ENCODE data around the gene LRRC19. TPM values are rescaled to one million over a fixed set of nuclear protein-coding genes. Genes with fewer than 3 reads are reported as not detected.

Gene LRRC19
- total RNA-seq, 1 experiment from 2014 or later: not detected

DNA sequence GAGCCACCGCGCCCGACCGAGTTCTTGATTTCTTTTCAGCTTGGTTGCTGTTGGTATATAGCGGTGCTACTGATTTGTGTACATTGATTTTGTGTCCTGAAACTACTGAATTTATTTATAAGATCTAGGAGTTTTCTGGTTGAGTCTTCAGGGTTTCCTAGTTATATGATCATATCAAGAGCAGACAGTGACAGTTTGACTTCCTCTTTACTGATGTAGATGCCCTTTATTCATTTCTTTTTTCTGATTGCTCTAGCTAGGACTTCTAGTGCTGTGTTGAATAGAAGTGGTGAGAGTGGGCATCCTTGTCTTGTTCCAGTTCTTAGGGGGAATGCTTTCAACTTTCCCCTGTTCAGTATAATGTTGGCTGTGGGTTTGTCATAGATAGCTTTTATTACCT, 17.4 kb upstream of the LRRC19 start:
- H3K23ac ChIP-seq (ENCODE audit: insufficient read length, low read depth, low read length): no peak overlapping the region
- no peaks in the 10 kb centered on the region for H3K27me3 ChIP-seq (ENCODE audit: insufficient read depth, low read length)
- H4K5ac ChIP-seq (ENCODE audit: insufficient read length, low read depth, low read length): no peak overlapping the region
- no peak overlapping the region for H3K9ac ChIP-seq (ENCODE audit: extremely low read depth, insufficient read length, low read length)
- no peak overlapping the region for H3T11ph ChIP-seq (ENCODE audit: low read length)
- WGBS (ENCODE audit: extremely low coverage, insufficient read length, low lambda C conversion rate): no CpG with 5 or more reads among the region's 5 CpGs
- no peak overlapping the region for H2AFZ ChIP-seq (ENCODE audit: low read length)
- H3K9me3 ChIP-seq (ENCODE audit: control insufficient read depth, low read depth, low read length): no peaks in the 10 kb centered on the region
- no peak overlapping the region for H3K14ac ChIP-seq (ENCODE audit: insufficient read depth, low read length)
- H2BK5ac ChIP-seq (ENCODE audit: insufficient read length, low read length): no peak overlapping the region
- no peak overlapping the region for H2BK20ac ChIP-seq (ENCODE audit: low read depth, low read length, poor library complexity, severe bottlenecking)
- H2BK15ac ChIP-seq (ENCODE audit: low read depth, low read length): no peak overlapping the region
- H3K27ac ChIP-seq (ENCODE audit: insufficient read length, low read depth, low read length): no peak overlapping the region
- Mint-ChIP-seq H3K36me3 (ENCODE audit: insufficient read depth in 1 of 3, low read depth in 3 of 3) (peaks cover 14 to 26% (median 22%) of the 10 kb centered on the region in 3 experiments), H3K27me3 (ENCODE audit: low read depth) (no peaks in the 10 kb centered on the region), H3K9me3 (no peaks in the 10 kb centered on the region), H3K4me3 (no peak overlapping the region), H3K27ac (no peak overlapping the region), H3K4me1 (no peaks in the 10 kb centered on the region)
- H3K23me2 ChIP-seq (ENCODE audit: insufficient read length, low read depth, low read length, poor library complexity, severe bottlenecking): no peaks in the 10 kb centered on the region
- no peak overlapping the region for H2BK120ac ChIP-seq (ENCODE audit: low read depth, low read length, poor library complexity, severe bottlenecking)
- no peaks in the 10 kb centered on the region for H3K79me1 ChIP-seq (ENCODE audit: insufficient read depth, low read depth, low read length, poor library complexity, severe bottlenecking)
- H3K18ac ChIP-seq (ENCODE audit: insufficient read length, low read depth, low read length): no peak overlapping the region
- DNase-seq: no peak
- H2BK12ac ChIP-seq (ENCODE audit: insufficient read length, low read depth, low read length): no peak overlapping the region
- no peak overlapping the region for H2AK5ac ChIP-seq (ENCODE audit: insufficient read length, low read length)
- H3K56ac ChIP-seq (ENCODE audit: insufficient read length, low read depth, low read length): no peak overlapping the region
- no peak overlapping the region for H4K91ac ChIP-seq (ENCODE audit: insufficient read length, low read depth, low read length)
- H4K8ac ChIP-seq (replicated peaks; ENCODE audit: insufficient read length, low read depth, low read length): no peak overlapping the region
- no peaks in the 10 kb centered on the region for H4K20me1 ChIP-seq (ENCODE audit: control insufficient read depth, insufficient read depth, insufficient read length)
- TF ChIP-seq, protein P1, sequence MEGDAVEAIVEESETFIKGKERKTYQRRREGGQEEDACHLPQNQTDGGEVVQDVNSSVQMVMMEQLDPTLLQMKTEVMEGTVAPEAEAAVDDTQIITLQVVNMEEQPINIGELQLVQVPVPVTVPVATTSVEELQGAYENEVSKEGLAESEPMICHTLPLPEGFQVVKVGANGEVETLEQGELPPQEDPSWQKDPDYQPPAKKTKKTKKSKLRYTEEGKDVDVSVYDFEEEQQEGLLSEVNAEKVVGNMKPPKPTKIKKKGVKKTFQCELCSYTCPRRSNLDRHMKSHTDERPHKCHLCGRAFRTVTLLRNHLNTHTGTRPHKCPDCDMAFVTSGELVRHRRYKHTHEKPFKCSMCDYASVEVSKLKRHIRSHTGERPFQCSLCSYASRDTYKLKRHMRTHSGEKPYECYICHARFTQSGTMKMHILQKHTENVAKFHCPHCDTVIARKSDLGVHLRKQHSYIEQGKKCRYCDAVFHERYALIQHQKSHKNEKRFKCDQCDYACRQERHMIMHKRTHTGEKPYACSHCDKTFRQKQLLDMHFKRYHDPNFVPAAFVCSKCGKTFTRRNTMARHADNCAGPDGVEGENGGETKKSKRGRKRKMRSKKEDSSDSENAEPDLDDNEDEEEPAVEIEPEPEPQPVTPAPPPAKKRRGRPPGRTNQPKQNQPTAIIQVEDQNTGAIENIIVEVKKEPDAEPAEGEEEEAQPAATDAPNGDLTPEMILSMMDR (conservative IDR thresholded peaks at IDR 0.05): no peak
- no peaks in the 10 kb centered on the region for H3K4me1 ChIP-seq (ENCODE audit: insufficient read depth, low read length)
- no peak overlapping the region for H3K4me2 ChIP-seq (ENCODE audit: insufficient read depth, insufficient read length, low read length)
- H3K79me2 ChIP-seq (ENCODE audit: insufficient read depth, low read length): no peaks in the 10 kb centered on the region
- no peak overlapping the region for H3K4ac ChIP-seq (ENCODE audit: low read depth, low read length)
